ENCODE measurements around the gene DACH2. TPM values are rescaled to one million over a fixed set of nuclear protein-coding genes. Genes with fewer than 3 reads are reported as not detected.

DACH2 gene
- polyA plus RNA-seq (2012; ENCODE audit: insufficient read length, low read depth) = not detected

- TF ChIP-seq POLR2AphosphoS5 (IDR thresholded peaks at IDR 0.05; ENCODE audit: low read depth, low read length) = no peak
- no peak for TF ChIP-seq REST (IDR thresholded peaks at IDR 0.05; ENCODE audit: insufficient read depth in 1 of 2, low read depth in 2 of 2, low read length in 2 of 2)
- no peak for TF ChIP-seq TAF1 (IDR thresholded peaks at IDR 0.05; ENCODE audit: borderline replicate concordance, insufficient read depth, low read length)
- TF ChIP-seq FOXP2 (optimal IDR thresholded peaks at IDR 0.05; ENCODE audit: borderline replicate concordance, extremely low read depth, extremely low read length, insufficient read depth) = no peak
- TF ChIP-seq SIN3A (IDR thresholded peaks at IDR 0.05; ENCODE audit: borderline replicate concordance, insufficient read depth, low read length) = no peak
Observed at GRCh38 chrX:86148024-86148511, at the start of gene DACH2. Gene DACH2, plus strand, starts transcription at chrX:86148451.

- TF ChIP-seq SIN3A (IDR thresholded peaks at IDR 0.05; ENCODE audit: borderline replicate concordance, insufficient read depth, low read length) (no peak), POLR2AphosphoS5 (IDR thresholded peaks at IDR 0.05; ENCODE audit: low read depth, low read length) (no peak), FOXP2 (optimal IDR thresholded peaks at IDR 0.05; ENCODE audit: borderline replicate concordance, extremely low read depth, extremely low read length, insufficient read depth) (no peak), TAF1 (IDR thresholded peaks at IDR 0.05; ENCODE audit: borderline replicate concordance, insufficient read depth, low read length) (no peak), REST (IDR thresholded peaks at IDR 0.05; ENCODE audit: insufficient read depth in 1 of 2, low read depth in 2 of 2, low read length in 2 of 2) (no peak)
Observed at GRCh38 chrX:86102341-86102740, 45.9 kb upstream of the DACH2 start.

- no peak for TF ChIP-seq REST (IDR thresholded peaks at IDR 0.05; ENCODE audit: insufficient read depth in 1 of 2, low read depth in 2 of 2, low read length in 2 of 2)
- no peak for TF ChIP-seq POLR2AphosphoS5 (IDR thresholded peaks at IDR 0.05; ENCODE audit: low read depth, low read length)
- no peak for TF ChIP-seq SIN3A (IDR thresholded peaks at IDR 0.05; ENCODE audit: borderline replicate concordance, insufficient read depth, low read length)
- no peak for TF ChIP-seq TAF1 (IDR thresholded peaks at IDR 0.05; ENCODE audit: borderline replicate concordance, insufficient read depth, low read length)
- TF ChIP-seq FOXP2 (optimal IDR thresholded peaks at IDR 0.05; ENCODE audit: borderline replicate concordance, extremely low read depth, extremely low read length, insufficient read depth) = no peak
Observed at GRCh38 chrX:86103061-86103460, 45.2 kb upstream of the DACH2 start.

GRCh38 chrX:86104526-86104925, 43.7 kb upstream of the DACH2 start:
- TF ChIP-seq TAF1 (IDR thresholded peaks at IDR 0.05; ENCODE audit: borderline replicate concordance, insufficient read depth, low read length) (no peak), POLR2AphosphoS5 (IDR thresholded peaks at IDR 0.05; ENCODE audit: low read depth, low read length) (no peak), SIN3A (IDR thresholded peaks at IDR 0.05; ENCODE audit: borderline replicate concordance, insufficient read depth, low read length) (no peak), FOXP2 (optimal IDR thresholded peaks at IDR 0.05; ENCODE audit: borderline replicate concordance, extremely low read depth, extremely low read length, insufficient read depth) (no peak), REST (IDR thresholded peaks at IDR 0.05; ENCODE audit: insufficient read depth in 1 of 2, low read depth in 2 of 2, low read length in 2 of 2) (no peak)
